GM12892 (cell line): ENCODE data around the gene CCDC33.

Source experiments
- DNase-seq: peaks from one replicate; pipeline ENCODE4 v3.0.0; 2011; ENCODE audit not compliant: insufficient read length
- FAIRE-seq: peaks from 2 replicates; lab custom pipeline; 2011; peaks lifted over from hg19 to GRCh38; lab: Jason Lieb, UNC
- POLR2A ChIP-seq: IDR thresholded peaks from 2 replicates; pipeline ENCODE4 v1.6.1; 2011; ENCODE audit warnings: low read depth, low read length, control low read depth
- POLR2AphosphoS5 ChIP-seq: IDR thresholded peaks from 2 replicates; pipeline ENCODE4 v1.6.1; 2011; ENCODE audit warnings: low read depth, low read length, control low read depth
- TAF1 ChIP-seq: IDR thresholded peaks from 2 replicates; pipeline ENCODE4 v1.6.1; 2011; ENCODE audit warnings: low read depth, mild to moderate bottlenecking, control low read depth, low read length, borderline replicate concordance

Gene CCDC33

DNA sequence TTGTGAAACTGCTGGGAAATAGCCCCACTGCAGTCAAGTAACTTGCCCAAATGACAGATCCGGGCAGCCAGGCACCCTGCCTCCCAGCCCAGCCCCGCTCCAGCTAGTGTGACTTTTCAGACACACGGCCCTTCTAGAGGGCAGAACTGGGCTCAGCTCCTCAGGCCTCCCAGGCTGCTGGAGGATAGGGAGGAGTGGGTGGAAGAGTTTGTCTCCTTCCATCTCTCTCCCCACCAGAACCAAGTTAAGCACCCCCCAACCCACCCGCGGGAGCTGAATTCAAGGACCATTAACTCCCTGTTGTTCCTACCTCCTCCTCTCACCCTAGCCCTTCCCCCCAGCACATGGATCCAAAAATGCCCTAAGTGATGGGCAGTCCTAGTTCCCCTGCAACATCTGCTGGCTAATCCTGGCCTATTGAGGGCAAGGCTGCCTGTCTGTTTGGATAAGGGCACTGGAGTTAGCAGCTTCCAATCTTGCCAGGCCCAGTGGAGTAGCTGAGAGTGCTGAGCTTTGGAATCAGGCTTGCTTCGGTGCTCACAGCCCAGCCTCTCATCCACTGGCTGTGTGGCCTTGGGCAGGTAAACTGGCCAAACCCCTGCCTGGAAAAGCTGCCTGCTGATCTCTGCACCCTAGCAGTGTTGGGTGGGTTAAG, 3.1 kb downstream of the CCDC33 start:
- DNase-seq (no peak), FAIRE-seq (no peak)
- TF ChIP-seq POLR2A (no peak), TAF1 (no peak), POLR2AphosphoS5 (no peak)

DNA sequence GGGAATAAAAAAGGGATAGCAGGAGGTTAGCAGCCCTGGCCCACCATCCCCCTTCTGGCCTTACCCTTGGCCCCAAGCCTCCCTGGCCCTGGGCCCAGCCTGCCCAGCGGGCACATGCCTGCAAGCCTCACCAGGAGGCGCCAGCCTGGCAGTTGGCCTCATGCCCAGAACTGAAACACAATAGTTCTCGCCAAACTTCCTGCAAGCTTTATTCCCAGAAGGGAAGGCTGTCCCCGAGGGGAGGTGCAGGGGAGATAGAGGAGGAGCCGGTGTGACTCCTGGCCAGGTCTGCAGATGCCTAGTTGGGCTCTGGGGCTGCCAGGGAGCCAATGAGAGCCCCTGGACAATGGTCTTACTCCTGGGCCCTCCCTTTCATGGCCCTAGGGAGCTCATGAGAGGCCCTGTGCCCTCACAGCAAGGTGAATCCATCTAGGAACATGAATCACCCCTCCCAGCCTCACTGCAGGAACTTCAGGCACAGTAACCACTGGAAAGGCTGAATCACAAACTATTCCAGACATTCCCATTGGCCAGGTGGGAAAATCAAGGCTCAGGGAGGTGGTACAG, 4.0 kb downstream of the CCDC33 start:
- no peak for FAIRE-seq
- TF ChIP-seq TAF1 (no peak), POLR2A (no peak)
- DNase-seq: no peak

DNA sequence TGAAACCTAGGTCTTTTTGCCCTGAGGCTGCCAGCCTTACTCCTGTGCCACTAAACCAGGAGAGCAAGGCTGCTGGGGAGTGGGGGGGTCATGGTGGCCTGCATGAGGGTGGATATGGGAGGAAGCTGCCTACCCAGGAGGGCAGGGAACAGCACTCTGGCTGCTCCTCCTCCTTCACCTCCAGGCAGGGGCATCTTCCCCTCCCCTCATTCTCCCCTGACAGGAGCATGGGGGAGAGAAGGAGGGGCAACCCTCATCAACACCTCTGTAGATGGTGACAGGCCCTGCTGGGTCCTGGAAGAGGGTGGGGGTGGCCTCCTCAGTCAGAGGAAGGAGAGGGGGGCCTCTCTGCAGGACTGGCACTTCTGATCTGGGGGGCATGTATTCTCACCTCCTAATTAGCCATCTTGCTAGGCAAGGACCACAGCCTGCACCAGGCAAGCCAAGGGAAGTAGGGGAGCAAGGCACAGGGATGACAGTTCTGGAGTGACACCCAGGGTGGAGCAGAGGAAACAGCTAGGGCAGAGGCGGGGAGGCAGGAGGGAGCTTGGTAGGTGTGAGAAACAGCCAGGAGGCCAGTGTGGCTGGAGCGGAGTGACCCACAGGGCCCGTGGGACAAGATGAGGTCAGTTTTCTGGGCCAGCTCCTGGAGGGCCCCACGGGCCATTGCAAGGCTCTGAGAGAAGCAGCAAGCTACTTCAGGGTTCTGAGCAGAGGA, 4.9 kb downstream of the CCDC33 start:
- FAIRE-seq: no peak
- no peak for DNase-seq
- TF ChIP-seq POLR2AphosphoS5: no peak
- no peak for TF ChIP-seq POLR2A
- no peak for TF ChIP-seq TAF1

DNA sequence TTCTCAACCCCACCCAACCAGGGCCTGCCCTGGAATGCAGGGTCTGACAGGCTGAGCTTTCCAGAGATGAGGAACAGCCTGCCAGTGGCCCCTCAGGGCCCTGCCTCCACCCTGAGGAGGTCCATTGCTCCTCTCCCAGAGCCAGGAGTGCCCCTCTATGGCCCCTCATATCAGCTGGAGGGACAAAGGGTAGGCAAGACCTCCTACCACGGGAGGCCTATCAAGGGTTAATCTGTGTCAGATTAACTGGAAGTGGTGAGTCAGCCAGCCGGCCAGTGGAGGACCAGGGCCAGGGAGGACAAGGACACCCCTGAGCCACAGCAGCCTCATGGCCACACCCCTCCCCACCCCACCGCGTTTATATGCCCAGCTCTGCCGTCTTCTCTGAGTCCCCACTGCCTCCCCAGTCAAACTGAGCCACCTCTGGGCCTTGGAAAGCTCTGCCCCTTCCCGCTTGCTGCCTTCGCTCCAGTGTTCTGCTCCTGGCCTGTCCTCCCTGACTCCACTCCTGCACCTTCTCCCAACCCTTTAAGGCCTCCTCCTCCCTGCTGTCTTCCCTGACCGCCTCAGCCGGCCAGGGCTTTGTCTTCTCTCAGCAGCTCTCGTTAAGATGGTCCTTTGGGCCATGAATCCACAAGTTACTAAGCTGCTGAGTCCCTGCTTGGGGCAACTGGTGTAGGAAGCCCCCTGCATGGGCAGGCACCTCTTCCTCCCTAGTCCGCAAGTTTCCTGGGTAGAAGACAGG, 6.5 kb downstream of the CCDC33 start:
- FAIRE-seq (no peak), DNase-seq (no peak)
- TF ChIP-seq POLR2AphosphoS5: no peak
- no peak for TF ChIP-seq POLR2A
- TF ChIP-seq TAF1: no peak

DNA sequence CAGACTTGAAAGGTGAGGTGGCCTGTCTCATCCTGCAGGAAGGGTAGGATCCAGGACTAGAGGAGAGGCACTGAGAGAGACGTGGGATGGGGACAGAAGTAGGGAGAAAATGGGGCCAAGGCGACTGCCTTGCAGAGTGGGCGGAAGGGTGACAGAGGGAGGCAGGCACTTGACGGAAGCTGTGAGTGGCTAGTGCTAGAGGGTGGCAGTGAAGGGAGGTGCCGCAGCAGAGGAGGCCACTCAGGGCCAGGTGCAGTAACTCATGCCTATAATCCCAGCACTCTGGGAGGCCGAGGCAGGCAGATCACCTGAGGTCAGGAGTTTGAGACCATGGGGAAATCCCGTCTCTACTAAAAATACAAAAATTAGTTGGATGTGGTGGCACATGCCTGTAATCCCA, 7.3 kb downstream of the CCDC33 start:
- TF ChIP-seq TAF1 (no peak), POLR2A (no peak), POLR2AphosphoS5 (no peak)
- FAIRE-seq: no peak
- no peak for DNase-seq

DNA sequence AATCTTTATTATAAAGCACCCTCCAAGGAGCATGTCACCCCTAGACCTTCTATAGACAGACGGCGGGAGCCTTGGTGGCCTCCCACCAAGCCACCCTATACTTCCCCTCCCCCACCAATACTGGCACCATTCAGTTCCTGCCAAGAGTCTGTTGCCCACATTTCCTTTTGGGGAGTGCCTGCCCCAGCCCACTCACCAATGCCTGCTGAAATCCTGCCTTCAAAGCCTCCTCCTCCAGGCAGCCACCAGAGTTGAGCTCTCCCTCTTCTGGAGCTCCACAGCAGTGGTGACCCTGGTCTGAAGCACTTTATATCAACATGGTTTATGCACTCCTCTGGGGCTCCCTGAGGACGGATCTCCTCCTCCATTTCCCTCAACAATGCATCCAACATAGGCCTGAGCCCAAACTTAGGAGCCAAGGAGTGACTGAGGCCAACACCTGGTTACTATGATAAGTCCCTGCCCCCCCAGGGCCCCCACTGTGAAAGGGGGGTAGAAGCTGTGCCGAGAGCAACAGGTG, 8.8 kb downstream of the CCDC33 start:
- FAIRE-seq (no peak), DNase-seq (no peak)
- TF ChIP-seq POLR2A (no peak), POLR2AphosphoS5 (no peak), TAF1 (no peak)

DNA sequence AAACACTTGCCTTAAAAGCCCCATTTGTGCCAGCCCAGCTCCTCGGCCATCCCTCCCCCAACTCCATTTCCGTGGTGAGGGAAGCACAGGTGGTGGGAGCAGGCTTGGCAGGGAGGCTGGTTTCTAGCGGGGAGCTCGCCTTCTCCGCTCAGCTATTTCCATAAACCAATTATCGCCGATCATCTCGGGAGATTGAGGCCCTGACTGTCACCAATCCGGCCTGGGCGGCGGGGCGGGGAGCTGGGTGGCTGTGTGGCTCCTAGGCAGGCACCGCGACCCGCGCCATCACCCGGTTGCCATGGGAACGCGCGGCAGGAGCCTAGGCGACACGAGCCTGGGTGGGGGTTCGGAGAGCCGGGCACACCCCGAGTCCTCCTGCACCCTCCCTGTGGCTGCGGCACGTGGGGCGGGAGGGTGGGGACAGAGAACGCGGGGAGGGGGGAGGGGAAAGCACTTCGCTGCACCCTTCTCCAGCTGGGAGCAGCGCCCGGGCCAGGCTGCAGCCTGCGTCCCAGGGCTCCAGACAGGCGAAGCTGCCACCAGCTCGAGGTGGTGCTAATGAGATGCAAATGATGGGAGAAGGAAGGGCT, 9.3 kb downstream of the CCDC33 start:
- FAIRE-seq: no peak
- no peak for DNase-seq
- no peak for TF ChIP-seq POLR2AphosphoS5
- no peak for TF ChIP-seq TAF1
- no peak for TF ChIP-seq POLR2A

DNA sequence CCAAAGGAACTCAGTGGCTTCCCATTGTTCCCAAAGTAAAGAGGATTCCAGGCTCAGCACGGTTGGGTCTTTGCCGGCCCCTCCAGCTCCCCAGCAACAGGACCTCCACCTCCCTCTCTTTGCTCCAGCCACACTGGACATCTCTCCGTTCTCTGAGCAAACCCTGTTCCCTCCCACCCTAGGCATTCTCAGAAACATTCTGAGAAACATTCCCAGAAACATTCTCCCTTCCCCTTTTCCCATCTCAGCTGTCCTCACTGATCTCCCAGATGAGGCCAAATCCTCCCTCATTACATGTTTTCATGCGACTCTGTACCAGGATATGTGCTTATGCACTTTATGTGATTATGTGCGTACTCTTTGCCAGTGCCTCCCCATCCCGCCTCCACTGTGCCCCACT, 14.1 kb downstream of the CCDC33 start:
- no peak for FAIRE-seq
- TF ChIP-seq POLR2AphosphoS5: no peak
- TF ChIP-seq TAF1: no peak
- TF ChIP-seq POLR2A: no peak
- DNase-seq: no peak

DNA sequence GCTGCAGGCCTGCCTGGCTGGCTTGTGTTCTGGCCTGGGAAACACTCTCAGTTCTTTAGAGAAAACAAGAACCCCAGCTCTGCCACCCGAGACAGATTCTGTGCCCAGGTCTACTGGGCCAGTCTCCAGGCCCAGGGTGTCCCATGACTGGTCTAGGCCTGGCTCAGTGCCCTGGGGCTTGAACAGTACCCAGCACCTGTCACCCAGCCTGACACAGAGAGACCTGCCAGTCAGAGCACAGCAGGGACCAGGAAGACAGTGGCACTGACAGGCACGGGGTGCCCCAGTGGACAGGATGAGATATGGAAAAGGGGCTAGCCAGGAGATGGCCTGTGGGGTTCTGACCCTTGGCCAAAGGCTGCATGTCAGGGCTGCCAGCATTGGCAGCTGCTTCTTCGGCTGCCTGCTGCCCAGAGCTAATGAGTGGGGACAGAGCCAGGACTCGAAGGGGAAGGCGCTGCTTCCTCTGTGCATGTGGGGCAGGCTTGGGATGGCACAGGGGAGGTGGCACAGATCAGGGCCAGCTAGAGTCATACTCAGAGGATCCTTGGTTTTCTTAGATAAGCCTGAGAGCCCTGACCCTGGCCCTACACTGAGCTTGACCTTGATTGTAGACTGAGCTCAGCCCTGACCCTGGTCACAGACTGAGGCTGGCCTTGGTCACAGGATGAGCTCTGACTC, 15.1 kb downstream of the CCDC33 start:
- TF ChIP-seq POLR2AphosphoS5 (no peak), POLR2A (no peak), TAF1 (no peak)
- no peak for FAIRE-seq
- DNase-seq: no peak

DNA sequence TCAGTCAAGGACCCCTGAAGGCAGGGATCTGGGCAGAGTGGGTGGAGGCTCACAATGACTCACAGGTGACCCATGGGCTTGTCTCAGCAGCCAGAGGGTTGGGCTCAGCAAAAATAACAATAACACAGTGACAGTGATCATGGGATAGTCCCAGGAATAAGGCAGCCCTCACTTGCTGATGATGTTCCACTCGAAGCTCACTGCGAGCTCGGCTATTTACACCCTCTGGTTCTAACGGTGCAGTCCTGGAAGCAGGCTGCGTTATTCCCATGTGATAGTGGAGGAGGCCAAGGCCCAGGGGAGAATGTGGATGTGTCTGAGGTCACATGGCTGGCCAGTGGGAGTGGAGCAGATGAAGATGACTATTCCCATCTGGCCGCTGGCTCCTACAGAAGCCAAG, 16.2 kb downstream of the CCDC33 start:
- FAIRE-seq (no peak), DNase-seq (no peak)
- no peak for TF ChIP-seq POLR2A
- TF ChIP-seq TAF1: no peak
- no peak for TF ChIP-seq POLR2AphosphoS5
